GM12878 (cell line): Measurements from ENCODE around the gene SYT1. TPM values are rescaled to one million over a fixed set of nuclear protein-coding genes. Genes with fewer than 3 reads are reported as not detected.
A peak's percentile ranks its signal among the peaks of the same experiment; 100 is the strongest.

Experiments
- BHLHE40 ChIP-seq, 2 experiments: fragments of 450-650 bp in 1 of 2; IDR thresholded peaks; 2 replicates each; pipeline ENCODE4 v1.6.1; 2011 to 2017; ENCODE audit warnings: low read depth in 2 of 2, borderline replicate concordance in 1 of 2, improper control_type of control experiment in 1 of 2, low read length in 1 of 2, mild to moderate bottlenecking in 1 of 2
- CHD2 ChIP-seq: IDR thresholded peaks from 2 replicates; pipeline ENCODE4 v1.6.1; 2011; ENCODE audit warnings: low read depth, low read length, improper control_type of control experiment, borderline replicate concordance
- FOS ChIP-seq: IDR thresholded peaks from 3 replicates; pipeline ENCODE4 v1.6.1; 2011; ENCODE audit warnings: borderline replicate concordance; ENCODE audit not compliant: insufficient read length; ENCODE audit errors: extremely low read depth
- FOXK2 ChIP-seq: fragments of 450-650 bp; IDR thresholded peaks from 2 replicates; pipeline ENCODE4 v1.6.1; 2017; ENCODE audit warnings: mild to moderate bottlenecking, moderate library complexity
- IKZF2 ChIP-seq, 2 experiments: fragments of 450-650 bp; IDR thresholded peaks; 2 replicates each; pipeline ENCODE4 v1.6.1; 2017; ENCODE audit warnings: mild to moderate bottlenecking in 2 of 2, moderate library complexity in 2 of 2
- MYC ChIP-seq: IDR thresholded peaks from 2 replicates; pipeline ENCODE4 v1.6.1; 2011; ENCODE audit warnings: mild to moderate bottlenecking, low read length, moderate library complexity, inconsistent platforms; ENCODE audit not compliant: insufficient read depth, insufficient replicate concordance, insufficient read length, severe bottlenecking
- SMARCA5 ChIP-seq: fragments of 450-650 bp; IDR thresholded peaks from 2 replicates; pipeline ENCODE4 v1.6.1; 2017; ENCODE audit warnings: mild to moderate bottlenecking
- SMC3 ChIP-seq: IDR thresholded peaks from 2 replicates; pipeline ENCODE4 v1.6.1; 2011; ENCODE audit warnings: low read length, improper control_type of control experiment, borderline replicate concordance
- SPI1 ChIP-seq: IDR thresholded peaks from 2 replicates; pipeline ENCODE4 v1.6.1; 2011; ENCODE audit warnings: low read depth, mild to moderate bottlenecking, low read length, moderate library complexity, borderline replicate concordance; ENCODE audit not compliant: insufficient read depth
- TCF7 ChIP-seq: IDR thresholded peaks from 2 replicates; pipeline ENCODE4 v1.6.1; 2014; ENCODE audit warnings: antibody characterized with exemption, borderline replicate concordance
- ZBTB11 ChIP-seq: fragments of 450-650 bp; formaldehyde crosslinking; IDR thresholded peaks from 2 replicates; pipeline ENCODE4 v1.5.0; 2022; ENCODE audit warnings: mild to moderate bottlenecking, missing genetic modification characterization
- ZNF217 ChIP-seq: fragments of 450-650 bp; IDR thresholded peaks from 2 replicates; pipeline ENCODE4 v1.6.1; 2017; ENCODE audit warnings: antibody characterized with exemption, mild to moderate bottlenecking
- polyA plus RNA-seq, 11 experiments: library from polyadenylated mRNA; depleted of rRNA in 4 of 11; unstranded in 6 of 11; stranded (reverse) in 5 of 11; fragments of >200 nt; fragmentation: Nextera tagmentation in 4 of 11; fragmentation: Illumina TruSeq in 1 of 11; extraction: Ambion mirVana in 4 of 11; extraction: Trizol in 1 of 11; gene quantifications; 1 replicate in 1 of 11; 2 replicates in 10 of 11; pipeline versions ENCODE4 v1.2.1 to v1.2.3, GENCODE V29; 2011 to 2016; ENCODE audit warnings: inconsistent platforms in 2 of 11, missing spikeins in 2 of 11, low read depth in 1 of 11
- total RNA-seq, 4 experiments: library from RNA; depleted of rRNA in 3 of 4; stranded (reverse); fragments of >200 nt in 3 of 4; fragmentation: Illumina TruSeq in 1 of 4; extraction: Trizol in 1 of 4; gene quantifications; 2 replicates each; pipeline versions ENCODE4 v1.2.1 to v1.2.3, GENCODE V29; 2013 to 2021
- TF ChIP-seq, protein P1 (sequence below): fragments of 150-350 bp; IDR thresholded peaks from 2 replicates; pipeline ENCODE4 v1.6.1; 2016; ENCODE audit warnings: low read depth, low read length
- TF ChIP-seq, protein P2 (sequence below): fragments of 450-650 bp; IDR thresholded peaks from 2 replicates; pipeline ENCODE4 v1.6.1; 2018; ENCODE audit warnings: borderline replicate concordance, mild to moderate bottlenecking; ENCODE audit not compliant: partially characterized antibody
- TF ChIP-seq, protein P3 (sequence below): fragments of 450-650 bp; IDR thresholded peaks from 2 replicates; pipeline ENCODE4 v1.6.1; 2017; ENCODE audit warnings: borderline replicate concordance

SYT1 gene
- total and polyA plus RNA-seq, 10 of the 15 experiments (the other 5 are each of a cell fraction or from before 2014, with no cell fraction given) = 0.10 to 0.28 TPM; not detected in 8

DNA sequence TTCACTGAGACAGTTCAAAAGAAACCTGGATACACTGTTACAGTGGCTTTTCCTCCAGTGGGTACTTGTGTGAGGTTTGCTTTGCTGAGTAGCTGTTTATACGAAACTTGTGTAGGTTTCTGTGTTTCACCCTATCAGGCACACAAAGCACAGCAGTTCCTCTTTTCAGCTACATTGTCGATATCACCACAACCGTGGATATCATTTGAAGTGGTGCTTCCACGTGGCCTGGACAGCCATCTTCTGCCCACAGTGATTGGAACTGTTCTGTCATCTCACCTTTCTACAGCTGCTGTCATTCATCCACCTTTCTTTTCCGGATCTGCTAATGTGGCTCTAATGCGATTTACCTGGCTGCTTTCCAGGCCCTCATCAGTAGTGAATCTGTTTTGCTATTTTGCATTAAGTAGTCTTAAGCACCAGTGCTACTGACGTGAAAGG, 368.8 kb downstream of the SYT1 start (continued):
- TF ChIP-seq IKZF2 (IDR thresholded peaks at IDR 0.05) = peak in 1 of 2 experiments; percentile 15; a peak in 1 of 4 replicates
- no peak for TF ChIP-seq MYC
- TF ChIP-seq, protein P1, sequence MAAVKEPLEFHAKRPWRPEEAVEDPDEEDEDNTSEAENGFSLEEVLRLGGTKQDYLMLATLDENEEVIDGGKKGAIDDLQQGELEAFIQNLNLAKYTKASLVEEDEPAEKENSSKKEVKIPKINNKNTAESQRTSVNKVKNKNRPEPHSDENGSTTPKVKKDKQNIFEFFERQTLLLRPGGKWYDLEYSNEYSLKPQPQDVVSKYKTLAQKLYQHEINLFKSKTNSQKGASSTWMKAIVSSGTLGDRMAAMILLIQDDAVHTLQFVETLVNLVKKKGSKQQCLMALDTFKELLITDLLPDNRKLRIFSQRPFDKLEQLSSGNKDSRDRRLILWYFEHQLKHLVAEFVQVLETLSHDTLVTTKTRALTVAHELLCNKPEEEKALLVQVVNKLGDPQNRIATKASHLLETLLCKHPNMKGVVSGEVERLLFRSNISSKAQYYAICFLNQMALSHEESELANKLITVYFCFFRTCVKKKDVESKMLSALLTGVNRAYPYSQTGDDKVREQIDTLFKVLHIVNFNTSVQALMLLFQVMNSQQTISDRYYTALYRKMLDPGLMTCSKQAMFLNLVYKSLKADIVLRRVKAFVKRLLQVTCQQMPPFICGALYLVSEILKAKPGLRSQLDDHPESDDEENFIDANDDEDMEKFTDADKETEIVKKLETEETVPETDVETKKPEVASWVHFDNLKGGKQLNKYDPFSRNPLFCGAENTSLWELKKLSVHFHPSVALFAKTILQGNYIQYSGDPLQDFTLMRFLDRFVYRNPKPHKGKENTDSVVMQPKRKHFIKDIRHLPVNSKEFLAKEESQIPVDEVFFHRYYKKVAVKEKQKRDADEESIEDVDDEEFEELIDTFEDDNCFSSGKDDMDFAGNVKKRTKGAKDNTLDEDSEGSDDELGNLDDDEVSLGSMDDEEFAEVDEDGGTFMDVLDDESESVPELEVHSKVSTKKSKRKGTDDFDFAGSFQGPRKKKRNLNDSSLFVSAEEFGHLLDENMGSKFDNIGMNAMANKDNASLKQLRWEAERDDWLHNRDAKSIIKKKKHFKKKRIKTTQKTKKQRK = no peak
- TF ChIP-seq FOS = no peak
- no peak for TF ChIP-seq FOXK2
- no peak for TF ChIP-seq SMC3
- TF ChIP-seq ZNF217 = no peak
- no peak for TF ChIP-seq CHD2
- no peak for TF ChIP-seq ZBTB11 (CRISPR knock-in tag)
- no peak for TF ChIP-seq TCF7
- TF ChIP-seq, protein P2, sequence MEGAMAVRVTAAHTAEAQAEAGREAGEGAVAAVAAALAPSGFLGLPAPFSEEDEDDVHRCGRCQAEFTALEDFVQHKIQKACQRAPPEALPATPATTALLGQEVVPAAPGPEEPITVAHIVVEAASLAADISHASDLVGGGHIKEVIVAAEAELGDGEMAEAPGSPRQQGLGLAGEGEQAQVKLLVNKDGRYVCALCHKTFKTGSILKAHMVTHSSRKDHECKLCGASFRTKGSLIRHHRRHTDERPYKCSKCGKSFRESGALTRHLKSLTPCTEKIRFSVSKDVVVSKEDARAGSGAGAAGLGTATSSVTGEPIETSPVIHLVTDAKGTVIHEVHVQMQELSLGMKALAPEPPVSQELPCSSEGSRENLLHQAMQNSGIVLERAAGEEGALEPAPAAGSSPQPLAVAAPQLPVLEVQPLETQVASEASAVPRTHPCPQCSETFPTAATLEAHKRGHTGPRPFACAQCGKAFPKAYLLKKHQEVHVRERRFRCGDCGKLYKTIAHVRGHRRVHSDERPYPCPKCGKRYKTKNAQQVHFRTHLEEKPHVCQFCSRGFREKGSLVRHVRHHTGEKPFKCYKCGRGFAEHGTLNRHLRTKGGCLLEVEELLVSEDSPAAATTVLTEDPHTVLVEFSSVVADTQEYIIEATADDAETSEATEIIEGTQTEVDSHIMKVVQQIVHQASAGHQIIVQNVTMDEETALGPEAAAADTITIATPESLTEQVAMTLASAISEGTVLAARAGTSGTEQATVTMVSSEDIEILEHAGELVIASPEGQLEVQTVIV = no peak
- peak; percentile 95 for TF ChIP-seq SPI1
- peak in 1 of 2 experiments; percentile 39; a peak in 1 of 4 replicates for TF ChIP-seq BHLHE40 (IDR thresholded peaks at IDR 0.05; ENCODE audit: borderline replicate concordance in 1 of 2, low read depth in 2 of 2, low read length in 1 of 2)
- no peak for TF ChIP-seq SMARCA5
- TF ChIP-seq, protein P3, sequence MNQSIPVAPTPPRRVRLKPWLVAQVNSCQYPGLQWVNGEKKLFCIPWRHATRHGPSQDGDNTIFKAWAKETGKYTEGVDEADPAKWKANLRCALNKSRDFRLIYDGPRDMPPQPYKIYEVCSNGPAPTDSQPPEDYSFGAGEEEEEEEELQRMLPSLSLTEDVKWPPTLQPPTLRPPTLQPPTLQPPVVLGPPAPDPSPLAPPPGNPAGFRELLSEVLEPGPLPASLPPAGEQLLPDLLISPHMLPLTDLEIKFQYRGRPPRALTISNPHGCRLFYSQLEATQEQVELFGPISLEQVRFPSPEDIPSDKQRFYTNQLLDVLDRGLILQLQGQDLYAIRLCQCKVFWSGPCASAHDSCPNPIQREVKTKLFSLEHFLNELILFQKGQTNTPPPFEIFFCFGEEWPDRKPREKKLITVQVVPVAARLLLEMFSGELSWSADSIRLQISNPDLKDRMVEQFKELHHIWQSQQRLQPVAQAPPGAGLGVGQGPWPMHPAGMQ = no peak
